Thoracic aorta (tissue), 2 donors: ENCODE measurements around the gene ANKRD22. TPM values are rescaled to one million over a fixed set of nuclear protein-coding genes. Genes with fewer than 3 reads are reported as not detected.

ENCODE experiments used
- ATAC-seq: fragments of 150-250 bp; one replicate; pipeline ENCODE4 v1.8.0; 2017; ENCODE audit warnings: low read depth; ENCODE audit not compliant: insufficient number of reproducible peaks, low FRiP score
- DNase-seq: peaks from one replicate; pipeline ENCODE4 v3.0.0-alpha.2; 2020; ENCODE audit warnings: low spot score
- H3K27ac ChIP-seq, 2 donors: fragments of 200-600 bp; sonication (generic); 1 replicate in 1 of 2; 2 replicates in 1 of 2; pipeline ENCODE4 v1.5.1; 2016; ENCODE audit warnings: mild to moderate bottlenecking in 2 of 2, moderate library complexity in 2 of 2
- H3K27me3 ChIP-seq: fragments of 200-600 bp; sonication (generic); replicated peaks from 2 replicates; pipeline ENCODE4 v1.6.0; 2016; ENCODE audit warnings: mild to moderate bottlenecking; ENCODE audit not compliant: insufficient read depth
- H3K36me3 ChIP-seq: fragments of 200-600 bp; sonication (generic); one replicate; pipeline ENCODE4 v1.5.1; 2016
- H3K4me1 ChIP-seq, 2 donors: fragments of 200-600 bp; sonication (generic); 1 replicate in 1 of 2; 2 replicates in 1 of 2; pipeline versions ENCODE4 v1.5.1 to v1.6.0; 2016; ENCODE audit warnings: low read depth in 2 of 2, mild to moderate bottlenecking in 1 of 2; ENCODE audit not compliant: control insufficient read depth in 1 of 2
- H3K4me3 ChIP-seq: fragments of 200-600 bp; sonication (generic); 2 replicates; pipeline ENCODE4 v1.5.1; 2016; ENCODE audit warnings: mild to moderate bottlenecking
- H3K9me3 ChIP-seq: fragments of 200-600 bp; sonication (generic); 2 replicates; pipeline ENCODE4 v1.5.1; 2016
- total RNA-seq, 2 donors: library from RNA; depleted of rRNA; stranded (reverse); fragments of >200 nt; gene quantifications; one replicate each; pipeline versions ENCODE4 v1.1.0 to v1.2.3, GENCODE V29; 2016
- TF ChIP-seq, protein P1 (sequence below): fragments of 200-600 bp; sonication (generic); IDR thresholded peaks from one replicate; pipeline ENCODE4 v1.5.1; 2019; ENCODE audit warnings: antibody characterized with exemption

Gene ANKRD22
- total RNA-seq, 2 donors from 2014 or later = not detected

GRCh38 chr10:88831709-88832108 lies 19.9 kb downstream of the ANKRD22 start:
- Histone ChIP-seq H3K4me1 (no peaks in the 10 kb centered on the region), H3K36me3 (no peaks in the 10 kb centered on the region), H3K4me3 (no peak overlapping the region), H3K27ac (no peak overlapping the region), H3K27me3 (no peaks in the 10 kb centered on the region), H3K9me3 (no peaks in the 10 kb centered on the region)
- no peak for ATAC-seq
- no peak for DNase-seq
- TF ChIP-seq, protein P1, sequence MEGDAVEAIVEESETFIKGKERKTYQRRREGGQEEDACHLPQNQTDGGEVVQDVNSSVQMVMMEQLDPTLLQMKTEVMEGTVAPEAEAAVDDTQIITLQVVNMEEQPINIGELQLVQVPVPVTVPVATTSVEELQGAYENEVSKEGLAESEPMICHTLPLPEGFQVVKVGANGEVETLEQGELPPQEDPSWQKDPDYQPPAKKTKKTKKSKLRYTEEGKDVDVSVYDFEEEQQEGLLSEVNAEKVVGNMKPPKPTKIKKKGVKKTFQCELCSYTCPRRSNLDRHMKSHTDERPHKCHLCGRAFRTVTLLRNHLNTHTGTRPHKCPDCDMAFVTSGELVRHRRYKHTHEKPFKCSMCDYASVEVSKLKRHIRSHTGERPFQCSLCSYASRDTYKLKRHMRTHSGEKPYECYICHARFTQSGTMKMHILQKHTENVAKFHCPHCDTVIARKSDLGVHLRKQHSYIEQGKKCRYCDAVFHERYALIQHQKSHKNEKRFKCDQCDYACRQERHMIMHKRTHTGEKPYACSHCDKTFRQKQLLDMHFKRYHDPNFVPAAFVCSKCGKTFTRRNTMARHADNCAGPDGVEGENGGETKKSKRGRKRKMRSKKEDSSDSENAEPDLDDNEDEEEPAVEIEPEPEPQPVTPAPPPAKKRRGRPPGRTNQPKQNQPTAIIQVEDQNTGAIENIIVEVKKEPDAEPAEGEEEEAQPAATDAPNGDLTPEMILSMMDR = no peak

DNA sequence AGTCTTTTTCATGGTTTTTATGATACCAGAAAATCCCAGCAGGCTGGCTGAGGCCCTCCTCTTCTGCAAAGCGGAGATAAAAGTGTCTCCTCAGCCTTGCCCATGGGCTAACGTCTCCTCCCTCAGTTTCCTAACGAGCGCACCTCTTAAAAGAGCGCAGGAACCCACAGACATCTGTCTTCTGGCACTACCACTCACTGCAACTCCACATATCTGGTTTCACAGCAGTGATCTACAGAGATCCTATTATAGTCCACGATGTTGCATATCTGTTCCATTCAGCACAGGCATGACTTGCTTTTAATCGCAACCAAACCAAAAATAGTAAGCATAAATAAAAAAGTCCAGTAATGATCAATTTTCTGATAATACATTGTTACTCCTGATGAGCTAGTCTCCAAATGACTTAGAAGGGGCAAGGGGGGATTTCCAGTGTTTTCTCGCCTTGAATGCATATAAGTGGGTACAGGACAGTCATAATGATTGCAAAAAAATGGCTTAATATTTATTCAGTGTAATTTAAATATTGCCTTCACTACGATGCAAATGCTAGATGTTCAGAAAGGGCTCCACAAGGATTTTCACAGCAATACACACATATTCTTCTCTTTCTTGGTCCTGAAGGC lies 20.9 kb downstream of the ANKRD22 start:
- H3K9me3 ChIP-seq = no peaks in the 10 kb centered on the region
- no peaks in the 10 kb centered on the region for H3K36me3 ChIP-seq
- ATAC-seq (no peak), DNase-seq (no peak)
- no peak overlapping the region for H3K4me3 ChIP-seq
- H3K4me1 ChIP-seq = no peaks in the 10 kb centered on the region
- TF ChIP-seq, protein P1 = no peak
- H3K27me3 ChIP-seq = no peaks in the 10 kb centered on the region
- H3K27ac ChIP-seq = no peak overlapping the region

- TF ChIP-seq, protein P1 = no peak
- no peaks in the 10 kb centered on the region for H3K9me3 ChIP-seq
- no peaks in the 10 kb centered on the region for H3K4me1 ChIP-seq
- DNase-seq = no peak
- no peak for ATAC-seq
- H3K27ac ChIP-seq = no peak overlapping the region
- H3K36me3 ChIP-seq = no peaks in the 10 kb centered on the region
- H3K4me3 ChIP-seq = no peak overlapping the region
- no peaks in the 10 kb centered on the region for H3K27me3 ChIP-seq
Observed at GRCh38 chr10:88828310-88828709, 23.3 kb downstream of the ANKRD22 start.

DNA sequence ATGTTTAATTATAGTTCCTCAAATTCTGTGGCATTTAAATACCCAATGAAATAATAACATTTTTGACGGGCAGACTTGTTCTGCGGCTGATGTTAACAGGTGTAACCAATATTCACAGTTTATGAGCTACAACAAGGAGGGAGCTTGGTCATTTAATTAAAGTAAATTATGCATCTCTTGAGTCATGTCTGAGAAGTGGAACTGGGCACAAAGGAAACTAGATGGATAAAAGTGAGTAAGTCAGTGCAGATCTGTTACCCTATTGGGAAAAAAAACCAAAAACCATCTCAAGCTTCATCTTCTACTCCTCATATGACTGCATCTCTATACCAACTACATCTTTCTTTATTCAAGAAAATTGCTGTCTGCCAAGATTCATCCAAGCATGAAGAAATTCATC lies 24.0 kb downstream of the ANKRD22 start:
- Histone ChIP-seq H3K27ac (no peak overlapping the region), H3K27me3 (no peaks in the 10 kb centered on the region), H3K36me3 (no peaks in the 10 kb centered on the region), H3K4me3 (no peak overlapping the region), H3K9me3 (no peaks in the 10 kb centered on the region), H3K4me1 (no peaks in the 10 kb centered on the region)
- ATAC-seq (no peak), DNase-seq (no peak)
- TF ChIP-seq, protein P1 = no peak

DNA sequence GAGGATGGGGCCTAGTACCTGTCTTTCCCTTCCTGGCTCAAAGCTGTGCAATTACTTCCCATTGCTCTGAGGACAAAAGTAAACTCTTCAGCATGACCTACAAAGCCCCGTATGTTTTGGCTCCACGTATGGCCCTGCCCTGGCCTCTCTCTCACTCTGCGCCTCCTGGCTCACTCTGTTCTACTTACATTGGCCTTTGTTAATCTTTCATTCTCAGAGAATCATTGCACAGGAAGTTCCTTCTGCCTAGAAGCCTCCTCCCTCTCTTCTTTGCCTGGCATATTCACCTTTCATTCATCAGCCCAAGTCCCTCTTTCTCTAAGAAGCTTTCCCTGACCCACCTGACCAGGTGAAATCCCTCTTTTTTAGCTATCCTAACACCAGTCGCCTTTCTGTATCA lies 25.3 kb downstream of the ANKRD22 start:
- TF ChIP-seq, protein P1 = no peak
- Histone ChIP-seq H3K27me3 (no peaks in the 10 kb centered on the region), H3K36me3 (no peaks in the 10 kb centered on the region)

More for the DNA sequence above, 25.3 kb downstream of the ANKRD22 start:
- no peak overlapping the region for H3K4me3 ChIP-seq
- no peaks in the 10 kb centered on the region for H3K9me3 ChIP-seq
- H3K27ac ChIP-seq = no peak overlapping the region
- ATAC-seq (no peak), DNase-seq (no peak)
- no peaks in the 10 kb centered on the region for H3K4me1 ChIP-seq
